H9 (cell line): Measurements from ENCODE around the gene NAGLU. TPM values are rescaled to one million over a fixed set of nuclear protein-coding genes. Genes with fewer than 3 reads are reported as not detected.

ENCODE experiments used
- DNase-seq: peaks from one replicate; pipeline ENCODE4 v3.0.0-alpha.2; 2017
- H2AFZ ChIP-seq: one replicate; pipeline ENCODE4 v1.6.1; 2013; ENCODE audit warnings: mild to moderate bottlenecking, low read length, control low read depth, moderate library complexity
- H2AK5ac ChIP-seq: 2 replicates; pipeline ENCODE4 v1.6.1; 2013; ENCODE audit warnings: low read length, control low read depth, mixed read lengths; ENCODE audit not compliant: insufficient read length
- H2BK120ac ChIP-seq: one replicate; pipeline ENCODE4 v1.6.1; 2013; ENCODE audit warnings: low read depth, mild to moderate bottlenecking, low read length, control low read depth, inconsistent platforms; ENCODE audit not compliant: poor library complexity, severe bottlenecking
- H2BK12ac ChIP-seq: 2 replicates; pipeline ENCODE4 v1.6.1; 2013; ENCODE audit warnings: low read length, control low read depth, mixed read lengths, low read depth; ENCODE audit not compliant: insufficient read length
- H2BK15ac ChIP-seq: 2 replicates; pipeline ENCODE4 v1.6.1; 2013; ENCODE audit warnings: low read depth, low read length, control low read depth
- H2BK20ac ChIP-seq: one replicate; pipeline ENCODE4 v1.6.1; 2013; ENCODE audit warnings: low read depth, mild to moderate bottlenecking, low read length, control low read depth, inconsistent platforms; ENCODE audit not compliant: poor library complexity, severe bottlenecking
- H2BK5ac ChIP-seq: 2 replicates; pipeline ENCODE4 v1.6.1; 2013; ENCODE audit warnings: low read length, control low read depth, mixed read lengths; ENCODE audit not compliant: insufficient read length
- H3K14ac ChIP-seq: 2 replicates; pipeline ENCODE4 v1.6.1; 2013; ENCODE audit warnings: low read length, control low read depth; ENCODE audit not compliant: insufficient read depth
- H3K18ac ChIP-seq: 2 replicates; pipeline ENCODE4 v1.6.1; 2013; ENCODE audit warnings: low read depth, mild to moderate bottlenecking, mixed read lengths, low read length, control low read depth; ENCODE audit not compliant: insufficient read length
- H3K23ac ChIP-seq: 2 replicates; pipeline ENCODE4 v1.6.1; 2013; ENCODE audit warnings: low read length, control low read depth, mixed read lengths, low read depth; ENCODE audit not compliant: insufficient read length
- H3K23me2 ChIP-seq: 2 replicates; pipeline ENCODE4 v1.6.1; 2013; ENCODE audit warnings: low read depth, mild to moderate bottlenecking, mixed read lengths, low read length, control low read depth; ENCODE audit not compliant: insufficient read length, poor library complexity, severe bottlenecking
- H3K27ac ChIP-seq: 2 replicates; pipeline ENCODE4 v1.5.1; 2013; ENCODE audit warnings: low read length, control low read depth, mixed read lengths, low read depth; ENCODE audit not compliant: insufficient read length
- H3K27me3 ChIP-seq: 2 replicates; pipeline ENCODE4 v1.6.1; 2013; ENCODE audit warnings: low read length, control low read depth, inconsistent platforms; ENCODE audit not compliant: insufficient read depth
- H3K4ac ChIP-seq: 2 replicates; pipeline ENCODE4 v1.6.1; 2013; ENCODE audit warnings: low read depth, mild to moderate bottlenecking, control low read depth, inconsistent platforms, low read length, moderate library complexity
- H3K4me1 ChIP-seq: 2 replicates; pipeline ENCODE4 v1.6.1; 2013; ENCODE audit warnings: low read length, control low read depth, inconsistent platforms; ENCODE audit not compliant: insufficient read depth
- H3K4me2 ChIP-seq: 2 replicates; pipeline ENCODE4 v1.6.1; 2013; ENCODE audit warnings: low read length, control low read depth, mixed read lengths; ENCODE audit not compliant: insufficient read length, insufficient read depth
- H3K56ac ChIP-seq: 2 replicates; pipeline ENCODE4 v1.6.1; 2013; ENCODE audit warnings: low read depth, mild to moderate bottlenecking, mixed read lengths, low read length, control low read depth; ENCODE audit not compliant: insufficient read length
- H3K79me1 ChIP-seq: 2 replicates; pipeline ENCODE4 v1.6.1; 2013; ENCODE audit warnings: low read depth, mild to moderate bottlenecking, moderate library complexity, low read length, control low read depth, inconsistent platforms; ENCODE audit not compliant: insufficient read depth, poor library complexity, severe bottlenecking
- H3K79me2 ChIP-seq: 2 replicates; pipeline ENCODE4 v1.6.1; 2013; ENCODE audit warnings: low read length, control low read depth, inconsistent platforms; ENCODE audit not compliant: insufficient read depth
- H3K9ac ChIP-seq: 2 replicates; pipeline ENCODE4 v1.6.1; 2013; ENCODE audit warnings: low read length, control low read depth, mixed read lengths; ENCODE audit not compliant: insufficient read length; ENCODE audit errors: extremely low read depth
- H3K9me3 ChIP-seq: one replicate; pipeline ENCODE4 v1.6.1; 2013; ENCODE audit warnings: low read depth, low read length, inconsistent platforms; ENCODE audit not compliant: control insufficient read depth
- H3T11ph ChIP-seq: one replicate; pipeline ENCODE4 v1.6.1; 2013; ENCODE audit warnings: mild to moderate bottlenecking, low read length, control low read depth, inconsistent platforms
- H4K20me1 ChIP-seq: one replicate; pipeline ENCODE4 v1.6.1; 2013; ENCODE audit not compliant: control insufficient read depth, insufficient read length, insufficient read depth
- H4K5ac ChIP-seq: 2 replicates; pipeline ENCODE4 v1.6.1; 2013; ENCODE audit warnings: low read depth, mild to moderate bottlenecking, mixed read lengths, low read length, control low read depth; ENCODE audit not compliant: insufficient read length
- H4K8ac ChIP-seq: replicated peaks from 2 replicates; pipeline ENCODE4 v1.6.1; 2013; ENCODE audit warnings: low read length, control low read depth, mixed read lengths, low read depth; ENCODE audit not compliant: insufficient read length
- H4K91ac ChIP-seq: 2 replicates; pipeline ENCODE4 v1.6.1; 2013; ENCODE audit warnings: low read depth, mild to moderate bottlenecking, moderate library complexity, mixed read lengths, low read length, control low read depth; ENCODE audit not compliant: insufficient read length
- H3K27ac Mint-ChIP-seq, 3 experiments: 2 replicates in 2 of 3; 3 replicates in 1 of 3; pipeline ENCODE4 v1.8.0; 2020 to 2021; ENCODE audit warnings: mixed read lengths in 3 of 3, mild to moderate bottlenecking in 1 of 3, moderate library complexity in 1 of 3
- H3K27me3 Mint-ChIP-seq: 2 replicates; pipeline ENCODE4 v1.8.0; 2021; ENCODE audit warnings: low read depth, mild to moderate bottlenecking, moderate library complexity, mixed read lengths
- H3K36me3 Mint-ChIP-seq, 3 experiments: 2 replicates in 2 of 3; 3 replicates in 1 of 3; pipeline ENCODE4 v1.8.0; 2020 to 2021; ENCODE audit warnings: low read depth in 3 of 3, mixed read lengths in 3 of 3; ENCODE audit not compliant: insufficient read depth in 1 of 3
- H3K4me1 Mint-ChIP-seq, 2 experiments: 2 replicates each; pipeline ENCODE4 v1.8.0; 2020; ENCODE audit warnings: mixed read lengths in 2 of 2
- H3K4me3 Mint-ChIP-seq, 2 experiments: 2 replicates in 1 of 2; 3 replicates in 1 of 2; pipeline ENCODE4 v1.8.0; 2020 to 2021; ENCODE audit warnings: mild to moderate bottlenecking in 2 of 2, mixed read lengths in 2 of 2, moderate library complexity in 1 of 2
- H3K9me3 Mint-ChIP-seq, 2 experiments: 2 replicates in 1 of 2; 3 replicates in 1 of 2; pipeline ENCODE4 v1.8.0; 2020; ENCODE audit warnings: mild to moderate bottlenecking in 2 of 2, mixed read lengths in 2 of 2, moderate library complexity in 1 of 2
- WGBS: extraction: QIAGEN DNeasy Blood & Tissue Kit; methylation state at CpG from one replicate; pipeline ENCODE4 v1.1.7; 2013; ENCODE audit warnings: missing lambda C conversion rate, low lambda C conversion rate, mixed read lengths; ENCODE audit not compliant: insufficient read length; ENCODE audit errors: extremely low coverage; 5-methylcytosine and 5-hydroxymethylcytosine counted together
- total RNA-seq: library from RNA; stranded (reverse); gene quantifications from 2 replicates; pipeline ENCODE4 v1.2.1, GENCODE V29; 2021
- TF ChIP-seq, protein P1 (sequence below): fragments of 200-600 bp; sonication (generic); conservative IDR thresholded peaks from 3 replicates; pipeline ENCODE4 v1.8.0; 2021; ENCODE audit warnings: antibody characterized with exemption, mild to moderate bottlenecking

NAGLU gene
- total RNA-seq, 1 experiment from 2014 or later: 23.5 TPM

DNA sequence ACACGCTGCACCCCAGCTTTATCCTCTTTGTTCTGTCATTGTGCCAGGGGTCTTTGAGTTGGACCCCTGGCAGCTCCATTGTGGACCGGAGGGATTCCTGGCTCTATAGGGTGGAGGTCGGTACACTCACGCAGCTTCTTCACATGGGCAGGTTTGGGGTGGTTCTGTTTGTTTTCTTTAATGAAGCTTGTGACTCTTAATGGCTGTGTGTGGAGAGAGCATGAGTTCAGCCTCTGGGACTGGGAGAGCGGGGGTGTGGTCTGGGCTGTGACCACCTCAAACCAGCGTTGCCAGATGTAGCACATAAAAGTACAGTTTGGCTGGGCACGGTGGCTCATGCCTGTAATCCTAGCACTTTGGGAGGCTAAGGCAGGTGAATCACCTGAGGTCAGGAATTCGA lies 21.2 kb upstream of the NAGLU start:
- Mint-ChIP-seq H3K4me1 (peaks cover 12 to 25% of the 10 kb centered on the region in 2 experiments), H3K4me3 (no peak overlapping the region), H3K9me3 (no peaks in the 10 kb centered on the region), H3K27me3 (peaks cover 2% of the 10 kb centered on the region; the same call in 1 of the 2 replicates), H3K36me3 (peaks cover 0 to 25% (median 22%) of the 10 kb centered on the region in 3 experiments; a peak in 3 of 7 replicates), H3K27ac (peak overlapping the region in 1 of 3 experiments; percentile 60; a peak in 3 of 7 replicates)
- Histone ChIP-seq H3K18ac (no peak overlapping the region), H3K9me3 (no peaks in the 10 kb centered on the region), H3K23me2 (no peaks in the 10 kb centered on the region), H2BK12ac (no peak overlapping the region), H3K14ac (no peak overlapping the region), H3K4me1 (peaks cover 8% of the 10 kb centered on the region; the same call in 1 of the 2 replicates), H2AFZ (no peak overlapping the region), H3K4me2 (no peak overlapping the region), H3K23ac (no peak overlapping the region), H2BK5ac (no peak overlapping the region), H3K79me2 (no peaks in the 10 kb centered on the region), H3K27ac (no peak overlapping the region), H4K91ac (no peak overlapping the region), H3K4ac (no peak overlapping the region), H4K8ac (no peak overlapping the region), H2BK20ac (no peak overlapping the region), H3K27me3 (peaks cover 2% of the 10 kb centered on the region; the same call in 1 of the 2 replicates), H3K56ac (no peak overlapping the region), H4K20me1 (no peaks in the 10 kb centered on the region), H3K79me1 (no peaks in the 10 kb centered on the region), H3T11ph (no peak overlapping the region), H4K5ac (no peak overlapping the region), H2BK15ac (no peak overlapping the region), H2BK120ac (no peak overlapping the region), H2AK5ac (no peak overlapping the region), H3K9ac (no peak overlapping the region)
- no peak for DNase-seq
- TF ChIP-seq, protein P1, sequence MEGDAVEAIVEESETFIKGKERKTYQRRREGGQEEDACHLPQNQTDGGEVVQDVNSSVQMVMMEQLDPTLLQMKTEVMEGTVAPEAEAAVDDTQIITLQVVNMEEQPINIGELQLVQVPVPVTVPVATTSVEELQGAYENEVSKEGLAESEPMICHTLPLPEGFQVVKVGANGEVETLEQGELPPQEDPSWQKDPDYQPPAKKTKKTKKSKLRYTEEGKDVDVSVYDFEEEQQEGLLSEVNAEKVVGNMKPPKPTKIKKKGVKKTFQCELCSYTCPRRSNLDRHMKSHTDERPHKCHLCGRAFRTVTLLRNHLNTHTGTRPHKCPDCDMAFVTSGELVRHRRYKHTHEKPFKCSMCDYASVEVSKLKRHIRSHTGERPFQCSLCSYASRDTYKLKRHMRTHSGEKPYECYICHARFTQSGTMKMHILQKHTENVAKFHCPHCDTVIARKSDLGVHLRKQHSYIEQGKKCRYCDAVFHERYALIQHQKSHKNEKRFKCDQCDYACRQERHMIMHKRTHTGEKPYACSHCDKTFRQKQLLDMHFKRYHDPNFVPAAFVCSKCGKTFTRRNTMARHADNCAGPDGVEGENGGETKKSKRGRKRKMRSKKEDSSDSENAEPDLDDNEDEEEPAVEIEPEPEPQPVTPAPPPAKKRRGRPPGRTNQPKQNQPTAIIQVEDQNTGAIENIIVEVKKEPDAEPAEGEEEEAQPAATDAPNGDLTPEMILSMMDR: no peak
- WGBS: no CpG with 5 or more reads among the region's 8 CpGs
